GM10248 (cell line): ENCODE measurements around the gene BACE1-AS.

Source experiments
- CTCF ChIA-PET: fragments of 300-600 bp; sonication (Branson Sonifier 250); formaldehyde crosslinking; extraction: SDS; loops from one replicate; lab custom pipeline; 2021; ENCODE audit warnings: antibody characterized with exemption; lab: Yijun Ruan, JAX
- POLR2A ChIA-PET: fragments of 350-650 bp; sonication (Branson Sonifier 250); formaldehyde crosslinking; extraction: SDS; loops from one replicate; lab custom pipeline; 2020; ENCODE audit warnings: antibody characterized with exemption; lab: Yijun Ruan, JAX
- DNase-seq: peaks from one replicate; pipeline ENCODE4 v3.0.0; 2012; ENCODE audit errors: extremely low spot score
- CTCF ChIP-seq: IDR thresholded peaks from 2 replicates; pipeline ENCODE4 v1.5.1; 2012; ENCODE audit warnings: mild to moderate bottlenecking, low read depth; ENCODE audit errors: extremely low read depth, missing control alignments, control extremely low read depth

The BACE1-AS gene

GRCh38 chr11:117298195-117298594, 7.0 kb downstream of the BACE1-AS start:
- DNase-seq: no peak
- ChIA-PET CTCF (no interaction called here), POLR2A (no interaction called here)
- TF ChIP-seq CTCF: no peak

GRCh38 chr11:117299351-117300282, 8.5 kb downstream of the BACE1-AS start:
- no peak for TF ChIP-seq CTCF
- ChIA-PET POLR2A (no interaction called here), CTCF (interaction anchor here (1.0 to 1.3 kb wide), 2 partner anchors 11 to 53 kb away, joined by 3 to 4 read pairs; no protein-coding TSS in a partner anchor)
- DNase-seq: no peak

- no peak for TF ChIP-seq CTCF
- DNase-seq: no peak
- ChIA-PET POLR2A (no interaction called here), CTCF (interaction anchor here (1.0 to 1.3 kb wide), 2 partner anchors 10 to 54 kb away, joined by 3 to 4 read pairs; no protein-coding TSS in a partner anchor)
Observed at GRCh38 chr11:117300283-117300663, 9.1 kb downstream of the BACE1-AS start.

- POLR2A ChIA-PET: no interaction called here
- CTCF ChIA-PET: interaction anchor here (1.3 kb wide), 1 partner anchor 10 kb away, joined by 4 read pairs; no protein-coding TSS in a partner anchor
- TF ChIP-seq CTCF: no peak
- DNase-seq: no peak
Observed at GRCh38 chr11:117300773-117301172, 9.6 kb downstream of the BACE1-AS start.

- TF ChIP-seq CTCF: no peak
- ChIA-PET POLR2A (no interaction called here), CTCF (interaction anchor here (1.8 to 2.5 kb wide), 2 partner anchors 11 to 13 kb away, joined by 5 to 8 read pairs; partner anchors contain the start of genes BACE1 and BACE1-AS)
- no peak for DNase-seq
Observed at GRCh38 chr11:117302228-117302627, 11.1 kb downstream of the BACE1-AS start.

GRCh38 chr11:117303101-117303500, 12.0 kb downstream of the BACE1-AS start:
- ChIA-PET CTCF (interaction anchor here (1.8 to 2.5 kb wide), 2 partner anchors 12 kb away, joined by 5 to 8 read pairs; partner anchors contain the start of genes BACE1 and BACE1-AS), POLR2A (no interaction called here)
- no peak for DNase-seq
- no peak for TF ChIP-seq CTCF
